GM19455 (cell line): ENCODE results near the gene PARP8.
A peak's percentile ranks its signal among the peaks of the same experiment; 100 is the strongest.

Experiments
- ATAC-seq: cut with Tn5 transposase; IDR thresholded peaks from one replicate; pipeline ENCODE4 v1.9.1; 2021; ENCODE audit not compliant: unreplicated experiment

Gene PARP8

GRCh38 chr5:50832657-50833284 lies 166.3 kb downstream of the PARP8 start:
- no peak for ATAC-seq

GRCh38 chr5:50836356-50836755 lies 169.9 kb downstream of the PARP8 start:
- no peak for ATAC-seq

GRCh38 chr5:50839472-50839871 lies 173.0 kb downstream of the PARP8 start:
- ATAC-seq = no peak

DNA sequence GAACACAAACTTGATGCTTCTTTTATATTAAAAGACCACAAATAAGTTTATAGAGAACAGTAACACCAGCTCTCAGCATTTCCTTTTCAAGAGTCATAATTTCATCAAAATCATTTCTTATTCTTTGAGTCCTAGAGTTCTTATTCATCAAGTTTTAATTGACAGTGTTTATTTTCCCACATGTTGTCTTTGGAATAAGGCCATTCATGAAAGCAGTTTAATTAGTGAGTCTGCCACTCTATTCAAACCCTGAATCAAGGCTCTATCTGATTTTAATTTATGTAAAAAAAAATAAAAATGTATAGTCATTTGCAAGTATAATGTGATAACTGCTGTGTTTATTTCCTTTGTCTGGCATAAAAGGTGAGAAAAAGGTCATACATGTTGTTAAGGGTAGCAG lies 176.7 kb downstream of the PARP8 start:
- ATAC-seq = no peak

DNA sequence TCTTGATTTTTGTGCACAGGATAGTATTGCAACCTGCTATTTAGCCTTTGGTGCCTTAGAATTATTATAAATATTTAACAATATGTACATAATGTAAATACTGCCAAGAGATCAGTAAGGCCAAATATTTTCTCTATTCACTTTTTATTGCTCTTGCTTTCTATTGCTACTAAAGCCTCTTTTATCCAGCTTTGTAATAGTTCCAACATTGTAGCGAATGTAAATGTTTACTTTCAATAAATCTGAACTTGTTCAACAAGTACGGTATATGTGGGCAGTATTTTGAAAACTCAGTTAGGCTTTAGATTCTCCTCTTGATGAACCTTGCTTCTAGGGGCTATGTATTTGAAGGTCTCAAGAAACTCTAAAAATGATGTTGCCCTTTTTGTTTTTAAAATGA lies 179.8 kb downstream of the PARP8 start:
- ATAC-seq = no peak

DNA sequence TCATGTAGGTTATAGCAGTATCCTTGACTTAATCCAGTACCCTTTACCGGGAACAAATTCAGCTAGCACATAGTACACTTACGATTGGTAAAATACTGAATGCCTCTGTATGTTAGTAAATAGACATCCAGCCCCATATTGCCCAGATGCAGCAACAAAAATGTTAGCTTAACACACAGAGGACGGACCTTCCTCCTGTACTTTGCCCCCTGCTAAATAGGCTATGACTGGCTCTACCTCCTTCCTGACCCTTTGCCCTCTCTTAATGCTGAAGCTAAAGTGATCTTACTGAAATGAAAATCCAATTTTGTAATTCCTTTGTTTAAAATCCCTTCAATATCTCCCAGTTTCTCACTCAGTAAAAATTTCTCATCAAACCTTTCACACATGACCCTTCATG lies 183.1 kb downstream of the PARP8 start:
- no peak for ATAC-seq

GRCh38 chr5:50853151-50853550 lies 186.7 kb downstream of the PARP8 start:
- peak; percentile 41 for ATAC-seq

DNA sequence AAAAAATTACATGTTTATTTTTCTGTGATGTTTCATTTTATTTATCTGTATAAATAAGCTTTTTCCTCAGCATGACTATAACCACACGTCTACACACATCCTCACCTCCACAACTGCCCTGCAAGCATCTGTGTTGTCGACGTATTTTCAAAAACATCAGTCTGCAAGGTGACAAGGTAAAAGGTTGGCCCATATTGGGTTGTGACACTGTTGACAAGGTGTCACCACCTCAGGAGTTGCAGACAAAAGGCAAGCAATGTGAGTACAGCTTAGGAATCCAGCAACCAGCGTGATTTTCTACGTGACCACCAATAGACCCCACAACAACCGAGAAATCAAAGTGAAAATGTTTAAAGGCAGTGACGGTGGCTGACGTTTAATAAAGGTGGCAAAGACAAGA lies 187.6 kb downstream of the PARP8 start:
- ATAC-seq = no peak

DNA sequence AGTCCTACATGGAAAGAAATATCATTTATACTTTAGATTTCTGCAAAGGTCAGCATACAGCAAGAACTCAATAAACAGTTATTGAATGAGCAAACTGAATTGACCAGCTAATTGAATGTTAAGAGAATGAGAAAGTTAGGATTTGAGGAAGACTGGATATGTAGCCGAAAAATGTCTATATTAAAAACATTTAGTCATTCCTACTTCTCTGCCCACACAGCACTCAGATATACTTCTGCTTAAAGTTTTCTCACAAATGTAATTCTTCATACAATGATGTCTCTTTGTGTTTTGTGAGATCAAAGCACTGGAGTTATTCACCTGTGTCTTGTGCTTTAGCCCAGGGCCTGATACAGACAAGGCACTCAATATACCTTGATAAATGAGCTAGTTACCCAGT lies 188.6 kb downstream of the PARP8 start:
- ATAC-seq = no peak

DNA sequence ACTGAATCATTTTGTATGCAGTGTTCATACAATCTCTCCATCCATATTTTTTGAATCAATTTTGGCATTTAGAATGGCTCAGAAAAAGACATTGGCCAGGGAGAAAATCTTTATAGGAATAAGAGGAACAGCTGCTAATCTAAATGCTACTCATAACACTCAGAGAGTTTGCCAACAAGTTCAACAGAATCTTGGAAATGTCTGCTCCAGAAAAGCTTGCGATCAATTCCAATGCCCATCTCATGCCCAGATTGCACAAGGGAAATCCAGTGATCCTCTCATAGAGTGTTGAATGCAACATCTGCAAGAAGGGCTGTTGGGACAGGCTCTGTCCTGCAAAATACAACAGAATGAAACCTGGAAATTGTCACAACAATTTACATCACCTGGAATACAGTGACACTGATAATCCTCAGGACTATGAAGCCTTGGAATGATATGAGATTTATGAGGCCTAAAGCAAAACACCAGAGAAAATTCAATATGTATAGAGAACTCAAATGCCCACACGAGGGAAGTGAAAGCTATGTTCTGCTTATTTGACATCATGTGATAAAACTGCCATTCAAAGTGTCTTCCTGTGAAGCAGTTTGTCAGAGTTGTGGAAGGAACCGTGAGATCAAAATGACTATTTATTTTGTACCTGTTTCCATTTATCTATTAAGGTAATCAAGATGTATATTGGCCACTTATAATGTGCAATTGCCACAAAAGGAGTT lies 190.1 kb downstream of the PARP8 start:
- peak; percentile 80 for ATAC-seq

- ATAC-seq = no peak
Measured at GRCh38 chr5:50863534-50864170, 197.2 kb downstream of the PARP8 start.

DNA sequence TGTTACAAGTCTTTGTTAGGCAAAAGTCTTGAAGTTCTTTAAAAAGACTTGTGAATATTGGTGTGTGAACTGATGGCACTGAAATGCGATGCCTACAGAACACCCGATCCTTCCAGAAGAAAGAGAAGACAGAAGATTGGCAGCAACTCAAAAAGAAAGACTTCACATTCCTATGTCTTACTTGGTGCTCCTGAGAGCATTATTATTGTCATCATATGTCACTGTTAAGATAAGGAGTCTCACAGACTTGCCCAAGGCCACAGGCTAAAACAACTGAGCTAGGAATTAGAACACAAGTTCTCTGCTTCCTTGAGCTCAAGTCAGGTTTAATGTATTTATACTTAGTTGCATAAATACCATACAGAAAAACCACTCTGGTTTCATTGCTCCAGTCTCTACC lies 198.0 kb downstream of the PARP8 start:
- no peak for ATAC-seq

DNA sequence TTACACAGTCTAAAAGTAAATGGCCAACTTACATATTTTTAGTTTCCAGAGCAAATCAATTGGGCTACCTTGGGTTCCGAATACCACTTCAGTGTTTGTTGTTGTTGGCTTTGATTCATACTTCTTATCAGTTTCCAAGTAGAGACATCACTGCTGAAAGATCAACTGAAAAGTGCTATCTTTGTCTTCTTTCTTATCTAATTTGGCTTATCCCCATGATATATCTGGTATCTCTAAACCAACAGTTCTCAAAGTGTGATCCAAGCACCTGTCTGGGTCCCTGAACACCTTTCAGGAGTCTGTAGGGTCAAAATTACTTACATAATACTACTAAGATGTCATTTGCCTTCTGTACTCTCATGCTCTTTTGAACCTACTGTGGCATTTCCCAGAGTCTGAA lies 200.0 kb downstream of the PARP8 start:
- ATAC-seq = no peak

- ATAC-seq = no peak
Measured at GRCh38 chr5:50867140-50867539, 200.7 kb downstream of the PARP8 start.

DNA sequence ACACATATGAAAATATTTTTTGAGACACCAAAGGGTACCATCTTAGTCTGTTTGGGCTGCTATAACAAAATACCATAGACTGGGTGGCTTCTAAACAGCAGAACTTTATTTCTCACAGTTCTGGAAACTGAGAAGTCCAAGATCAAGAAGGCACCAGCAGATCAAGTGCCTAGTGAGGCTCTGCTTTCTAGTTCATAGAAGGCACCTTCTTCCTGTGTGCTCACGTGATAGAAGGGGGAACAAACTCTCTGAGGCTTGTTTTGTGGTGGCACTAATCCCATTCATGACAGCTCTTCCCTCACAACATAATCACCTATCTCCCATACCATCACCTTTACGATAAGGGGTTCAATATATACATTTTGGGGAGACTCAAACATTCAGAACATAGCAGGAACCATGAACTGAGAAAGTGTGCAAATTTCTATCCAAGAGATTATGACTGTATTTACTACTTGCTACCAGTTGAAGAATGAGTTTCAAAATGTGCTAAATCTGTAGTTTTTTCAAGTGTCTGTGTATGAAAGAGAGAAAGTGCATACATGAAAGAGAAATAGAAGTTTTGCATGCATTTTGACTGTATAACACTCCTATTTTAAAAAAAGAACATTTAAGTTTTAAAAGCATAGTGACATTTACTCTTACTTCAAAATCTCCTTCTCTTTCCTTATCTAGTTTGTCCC lies 207.3 kb downstream of the PARP8 start:
- no peak for ATAC-seq

DNA sequence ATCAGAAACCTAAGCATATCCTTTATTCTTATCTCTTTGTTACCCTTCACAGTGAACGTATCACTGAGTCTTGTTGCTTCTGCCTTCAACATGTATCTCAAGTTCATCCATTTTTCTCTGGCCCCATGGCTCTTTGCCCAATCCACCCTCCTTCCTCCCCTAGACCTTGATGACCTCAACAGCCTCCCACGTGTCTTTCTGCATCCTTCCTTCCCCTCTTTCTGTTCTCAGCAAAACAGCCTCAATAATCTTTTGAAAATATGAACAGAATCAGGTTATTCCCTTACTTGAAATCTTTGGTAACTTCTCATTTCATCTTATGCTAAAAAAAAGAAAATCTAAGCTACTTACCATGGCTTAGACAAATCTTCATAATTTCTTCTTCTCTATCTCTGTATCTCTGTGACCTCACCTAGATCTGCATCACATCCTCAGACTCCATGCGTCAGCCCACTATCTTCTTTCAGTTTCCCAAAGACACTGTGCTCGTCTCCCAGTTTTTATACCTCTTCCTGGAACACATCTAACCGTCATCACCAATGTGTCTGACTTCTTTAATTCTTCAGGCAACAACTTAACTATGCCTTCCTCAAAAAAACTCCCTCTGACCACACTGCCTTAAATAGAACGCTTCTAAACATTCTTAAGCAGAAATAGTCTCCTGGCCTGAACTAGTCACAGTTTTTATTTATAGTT lies 208.0 kb downstream of the PARP8 start:
- ATAC-seq = no peak

- ATAC-seq = no peak
Measured at GRCh38 chr5:50875002-50875344, 208.5 kb downstream of the PARP8 start.

DNA sequence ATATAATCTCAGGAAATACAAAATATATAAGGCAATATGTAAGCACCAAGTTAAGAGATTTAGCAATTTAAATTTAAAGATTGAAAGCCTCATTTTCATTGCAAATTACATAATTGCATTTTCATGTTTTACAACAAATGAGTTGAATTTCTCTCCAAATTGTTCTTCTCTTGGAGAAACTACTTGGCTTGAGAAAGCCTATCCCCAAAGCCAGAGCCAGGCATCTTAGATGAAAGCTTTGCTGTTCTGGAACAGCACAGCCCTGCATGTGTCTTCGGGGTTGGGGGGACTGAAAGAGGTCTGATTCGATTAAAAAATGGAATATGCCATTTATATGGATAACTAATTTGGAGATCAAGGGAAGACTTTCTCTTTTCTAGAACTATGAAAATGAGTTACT lies 212.0 kb downstream of the PARP8 start:
- ATAC-seq = no peak

- no peak for ATAC-seq
Measured at GRCh38 chr5:50881407-50881806, 215.0 kb downstream of the PARP8 start.

GRCh38 chr5:50886657-50887345 lies 220.4 kb downstream of the PARP8 start:
- ATAC-seq = no peak
